GM18909 (cell line): ENCODE data around the gene CFAP65.

Experiments used
- ATAC-seq: cut with Tn5 transposase; IDR thresholded peaks from one replicate; pipeline ENCODE4 v1.9.1; 2021; ENCODE audit warnings: mild to moderate bottlenecking; ENCODE audit not compliant: unreplicated experiment, poor library complexity

Gene CFAP65

GRCh38 chr2:219017201-219017931, 23.9 kb downstream of the CFAP65 start:
- no peak for ATAC-seq

- no peak for ATAC-seq
These were observed 24.6 kb downstream of the CFAP65 start for GRCh38 chr2:219016721-219017120.

- no peak for ATAC-seq
These were observed 30.4 kb downstream of the CFAP65 start for GRCh38 chr2:219010873-219011272.

GRCh38 chr2:219010162-219010756, 31.1 kb downstream of the CFAP65 start:
- ATAC-seq: no peak

- ATAC-seq: no peak
These were observed 32.0 kb downstream of the CFAP65 start for GRCh38 chr2:219009294-219009693.

- ATAC-seq: no peak
These were observed 37.3 kb downstream of the CFAP65 start for GRCh38 chr2:219003979-219004378.

GRCh38 chr2:219003267-219003634, 38.1 kb downstream of the CFAP65 start:
- ATAC-seq: no peak

- no peak for ATAC-seq
These were observed 38.7 kb downstream of the CFAP65 start for GRCh38 chr2:219002395-219003266.

- ATAC-seq: no peak
These were observed 39.5 kb downstream of the CFAP65 start for GRCh38 chr2:219001577-219002394.

- ATAC-seq: no peak
These were observed 40.2 kb downstream of the CFAP65 start for GRCh38 chr2:219001100-219001576.

- ATAC-seq: no peak
These were observed 40.8 kb downstream of the CFAP65 start for GRCh38 chr2:219000569-219000960.

- ATAC-seq: no peak
These were observed 41.3 kb downstream of the CFAP65 start for GRCh38 chr2:218999881-219000568.

GRCh38 chr2:218999021-218999880, 42.1 kb downstream of the CFAP65 start:
- ATAC-seq: no peak

- no peak for ATAC-seq
These were observed 42.8 kb downstream of the CFAP65 start for GRCh38 chr2:218998414-218999002.

- ATAC-seq: no peak
These were observed 43.6 kb downstream of the CFAP65 start for GRCh38 chr2:218997731-218998130.

- no peak for ATAC-seq
These were observed 44.4 kb downstream of the CFAP65 start for GRCh38 chr2:218996937-218997336.

- no peak for ATAC-seq
These were observed 45.2 kb downstream of the CFAP65 start for GRCh38 chr2:218995972-218996711.

GRCh38 chr2:218995561-218995960, 45.8 kb downstream of the CFAP65 start:
- ATAC-seq: no peak
